GM19324 (cell line): Measurements from ENCODE around the gene KLHL29.

Experiments
- ATAC-seq: cut with Tn5 transposase; IDR thresholded peaks from one replicate; pipeline ENCODE4 v1.9.1; 2021; ENCODE audit warnings: mild to moderate bottlenecking, moderate library complexity; ENCODE audit not compliant: unreplicated experiment, low FRiP score

The KLHL29 gene

GRCh38 chr2:23635442-23636340 is 250.7 kb downstream of the KLHL29 start:
- no peak for ATAC-seq

DNA sequence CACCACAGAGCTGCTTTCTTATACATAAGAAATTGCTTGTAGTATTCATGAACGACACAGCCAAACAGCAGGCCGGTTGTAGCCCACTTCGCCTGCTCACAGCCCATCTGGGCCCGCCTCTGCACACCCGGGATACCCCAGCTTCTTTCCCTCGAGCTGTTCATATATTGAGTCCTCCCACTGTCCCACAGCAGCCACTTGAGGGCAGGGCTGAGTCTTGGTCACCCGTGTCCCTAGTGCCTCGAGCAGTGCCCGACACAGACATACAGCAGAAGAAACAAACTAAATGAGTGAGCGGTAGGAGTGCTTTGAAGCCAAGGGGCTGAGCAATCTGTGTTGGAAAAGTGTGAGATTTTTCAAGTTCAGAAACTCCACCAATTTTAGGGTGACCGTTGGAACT is 251.4 kb downstream of the KLHL29 start:
- ATAC-seq, result no peak

- no peak for ATAC-seq
These were observed 252.2 kb downstream of the KLHL29 start for GRCh38 chr2:23637011-23637778.

GRCh38 chr2:23639406-23639982 is 254.5 kb downstream of the KLHL29 start:
- no peak for ATAC-seq

DNA sequence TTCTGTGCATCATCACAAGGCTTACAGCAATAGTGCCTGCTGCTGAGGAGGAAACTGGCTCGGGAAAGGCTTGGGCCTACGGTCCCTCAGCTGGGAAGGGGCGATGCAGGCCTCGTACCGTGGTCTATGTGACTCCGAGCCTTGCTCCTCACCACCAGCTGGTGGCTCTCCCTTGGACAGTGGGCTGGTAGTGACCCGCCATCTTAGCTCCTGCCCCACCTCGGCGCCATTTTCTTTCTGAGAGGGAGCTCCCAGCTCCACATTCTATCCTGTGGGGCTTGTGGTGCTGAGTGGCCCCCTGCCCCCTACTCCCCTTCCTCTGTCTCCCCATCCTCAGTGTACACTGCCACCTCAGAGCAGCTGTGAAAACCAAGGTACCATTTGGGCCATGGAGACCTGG is 255.7 kb downstream of the KLHL29 start:
- ATAC-seq, result no peak

DNA sequence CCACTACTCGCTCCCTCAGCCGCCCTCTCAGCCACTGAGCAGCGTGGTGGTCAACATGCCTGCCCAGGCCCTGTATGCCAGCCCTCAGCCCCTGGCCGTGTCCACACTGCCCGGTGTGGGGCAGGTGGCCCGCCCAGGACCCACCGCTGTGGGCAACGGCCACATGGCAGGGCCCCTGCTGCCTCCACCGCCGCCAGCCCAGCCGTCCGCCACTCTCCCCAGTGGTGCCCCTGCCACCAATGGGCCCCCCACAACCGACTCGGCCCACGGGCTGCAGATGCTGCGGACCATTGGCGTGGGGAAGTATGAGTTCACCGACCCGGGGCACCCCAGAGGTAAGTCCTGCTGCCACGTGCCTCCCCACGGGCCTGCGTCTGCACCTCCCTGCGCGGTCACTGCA is 257.5 kb downstream of the KLHL29 start:
- ATAC-seq, result no peak

DNA sequence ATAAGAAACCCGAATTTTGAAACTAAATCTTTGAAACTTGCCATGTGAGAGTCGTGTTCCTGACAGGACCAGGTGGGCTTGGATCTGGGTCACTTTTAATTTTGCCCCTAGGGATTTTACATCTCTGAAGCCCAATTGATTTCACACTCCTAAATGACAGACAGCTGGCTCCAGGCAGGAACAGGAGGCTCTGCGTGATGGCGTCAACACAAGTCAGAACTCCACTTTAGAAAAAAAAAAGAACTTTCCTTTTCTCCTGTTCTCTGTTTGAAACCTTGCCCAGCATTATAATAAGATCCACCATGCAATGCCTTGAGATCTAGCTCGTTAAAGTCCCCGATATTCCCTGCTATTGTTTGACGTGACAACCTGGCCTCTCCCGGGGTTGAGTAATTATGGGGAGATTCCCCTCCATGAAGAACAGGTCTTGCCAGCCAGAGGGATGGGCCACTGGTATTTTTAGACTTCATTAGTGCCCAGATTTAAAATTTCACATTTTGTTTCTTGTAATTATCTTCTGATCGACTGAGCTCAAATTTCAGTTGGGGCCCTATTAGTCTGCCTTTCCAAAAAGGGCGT is 260.3 kb downstream of the KLHL29 start:
- no peak for ATAC-seq

- ATAC-seq, result no peak
These were observed 262.6 kb downstream of the KLHL29 start for GRCh38 chr2:23647563-23647962.

- no peak for ATAC-seq
These were observed 264.3 kb downstream of the KLHL29 start for GRCh38 chr2:23649303-23649702.

- no peak for ATAC-seq
These were observed 264.8 kb downstream of the KLHL29 start for GRCh38 chr2:23649819-23650218.

- ATAC-seq, result no peak
These were observed 266.5 kb downstream of the KLHL29 start for GRCh38 chr2:23651187-23652080.

DNA sequence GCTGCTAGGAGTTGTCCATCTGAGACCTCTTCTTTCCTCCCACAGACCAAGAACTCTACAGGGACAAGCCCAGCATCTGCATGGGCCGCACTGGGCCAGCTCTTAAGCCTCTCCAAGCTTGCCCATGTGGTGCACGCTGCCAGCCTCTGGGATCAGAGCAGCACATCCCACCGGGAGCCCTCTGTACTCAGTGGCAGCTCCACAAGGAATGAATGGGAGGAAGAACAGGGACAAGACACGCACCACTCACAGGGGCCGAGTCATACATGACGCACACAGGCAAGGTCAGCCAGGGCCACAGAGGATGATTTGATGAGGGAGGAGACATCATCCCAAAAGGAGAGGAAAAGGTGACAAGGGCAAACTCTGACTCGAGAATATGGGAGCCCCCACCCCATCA is 268.3 kb downstream of the KLHL29 start:
- ATAC-seq, result no peak

DNA sequence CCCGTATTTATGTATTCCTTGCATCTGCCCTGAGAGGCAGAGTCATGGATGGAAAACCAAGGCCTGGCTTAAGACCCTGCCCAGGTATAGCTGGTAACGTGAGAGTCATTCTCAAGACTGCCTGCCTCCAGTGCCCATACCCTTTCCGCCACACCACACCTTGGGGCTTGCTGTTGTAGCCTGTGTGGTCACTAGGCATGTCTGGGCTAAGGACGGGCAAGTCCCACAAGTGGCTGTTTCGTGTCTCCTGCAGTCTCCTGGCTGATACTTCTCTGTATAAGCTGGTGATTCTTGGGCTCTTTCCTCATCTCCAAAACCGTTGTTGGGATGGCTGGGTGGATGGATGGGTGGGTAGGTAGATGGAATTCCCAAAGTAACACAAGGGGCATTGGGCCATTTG is 269.8 kb downstream of the KLHL29 start:
- ATAC-seq, result no peak

DNA sequence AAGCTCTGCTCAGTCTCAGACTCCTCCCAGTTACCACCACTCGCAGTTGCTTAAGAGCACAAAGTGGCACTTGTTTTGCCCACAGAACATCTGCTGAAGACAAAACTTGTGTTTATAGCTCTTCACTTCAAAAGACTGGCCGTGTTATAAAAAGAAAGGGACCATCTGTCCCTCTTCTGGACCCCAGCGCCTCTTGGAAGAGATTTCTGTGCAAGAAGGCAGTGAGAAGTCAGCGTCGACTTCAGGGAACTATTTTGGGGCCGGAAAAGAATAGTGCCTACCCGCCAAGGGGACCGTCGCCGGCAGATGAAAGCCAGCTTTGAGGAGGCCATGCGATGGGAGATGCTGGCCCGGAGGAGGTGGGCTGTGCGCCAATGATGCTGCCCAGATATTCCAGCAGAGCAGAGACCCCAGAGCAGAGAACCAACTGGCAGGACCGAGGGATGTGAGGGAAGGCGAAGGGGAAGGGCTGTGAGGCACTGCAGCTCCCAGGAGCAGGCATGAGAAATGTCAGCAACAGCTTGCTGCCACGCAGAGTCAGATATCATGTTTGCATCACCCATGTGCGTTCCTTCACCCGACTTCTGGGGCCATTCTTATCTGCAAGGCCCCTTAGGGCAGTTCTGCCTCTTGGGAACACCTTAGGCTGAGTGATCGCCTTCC is 271.1 kb downstream of the KLHL29 start:
- no peak for ATAC-seq

DNA sequence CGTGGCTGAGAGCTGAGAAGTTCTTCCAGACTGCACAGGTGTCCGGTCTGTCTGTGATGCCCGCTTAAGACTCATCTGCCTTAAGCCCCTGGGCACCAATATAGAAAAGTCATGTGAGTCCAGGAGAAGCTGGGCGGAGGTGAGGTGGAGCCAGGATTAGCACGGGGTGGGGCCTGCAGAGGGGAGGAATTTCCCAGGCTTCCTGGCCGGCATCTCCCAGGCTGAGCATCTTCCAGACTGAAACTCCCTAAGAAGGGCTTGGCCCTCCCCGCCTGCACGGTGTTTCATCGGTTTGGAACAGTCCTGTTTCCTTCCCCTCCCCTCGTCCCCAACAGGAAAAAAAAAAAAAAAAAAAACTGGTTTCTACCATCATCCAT is 271.6 kb downstream of the KLHL29 start:
- ATAC-seq, result no peak

DNA sequence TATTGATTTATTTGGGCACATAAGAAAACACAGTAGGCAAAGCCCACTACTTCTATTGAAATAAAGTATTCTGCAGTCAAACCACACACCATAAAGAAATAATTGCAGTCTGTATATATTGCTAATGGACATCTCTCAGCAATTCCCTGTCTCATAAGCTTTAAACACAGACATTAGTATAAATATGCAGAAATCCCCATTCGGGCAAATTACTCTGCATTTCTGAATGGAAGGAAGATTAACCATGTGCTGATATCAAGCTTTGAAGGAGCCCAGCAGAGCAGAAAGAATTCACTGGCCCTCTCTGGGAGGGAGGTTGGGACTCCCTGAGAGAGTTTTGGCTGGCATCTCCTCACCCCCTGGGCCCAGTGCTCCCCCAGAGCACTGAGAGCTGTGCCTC is 272.4 kb downstream of the KLHL29 start:
- ATAC-seq, result no peak

GRCh38 chr2:23657934-23658333 is 273.0 kb downstream of the KLHL29 start:
- no peak for ATAC-seq

GRCh38 chr2:23658466-23658942 is 273.5 kb downstream of the KLHL29 start:
- ATAC-seq, result no peak

- no peak for ATAC-seq
These were observed 274.3 kb downstream of the KLHL29 start for GRCh38 chr2:23659328-23659727.
